ENCODE data around the gene SCIN.
"Not testable (repeated sequence)": the region's sequence is repeated elsewhere in the genome, so short reads cannot be mapped to it uniquely, and the experiment has no call there.

The SCIN gene

DNA sequence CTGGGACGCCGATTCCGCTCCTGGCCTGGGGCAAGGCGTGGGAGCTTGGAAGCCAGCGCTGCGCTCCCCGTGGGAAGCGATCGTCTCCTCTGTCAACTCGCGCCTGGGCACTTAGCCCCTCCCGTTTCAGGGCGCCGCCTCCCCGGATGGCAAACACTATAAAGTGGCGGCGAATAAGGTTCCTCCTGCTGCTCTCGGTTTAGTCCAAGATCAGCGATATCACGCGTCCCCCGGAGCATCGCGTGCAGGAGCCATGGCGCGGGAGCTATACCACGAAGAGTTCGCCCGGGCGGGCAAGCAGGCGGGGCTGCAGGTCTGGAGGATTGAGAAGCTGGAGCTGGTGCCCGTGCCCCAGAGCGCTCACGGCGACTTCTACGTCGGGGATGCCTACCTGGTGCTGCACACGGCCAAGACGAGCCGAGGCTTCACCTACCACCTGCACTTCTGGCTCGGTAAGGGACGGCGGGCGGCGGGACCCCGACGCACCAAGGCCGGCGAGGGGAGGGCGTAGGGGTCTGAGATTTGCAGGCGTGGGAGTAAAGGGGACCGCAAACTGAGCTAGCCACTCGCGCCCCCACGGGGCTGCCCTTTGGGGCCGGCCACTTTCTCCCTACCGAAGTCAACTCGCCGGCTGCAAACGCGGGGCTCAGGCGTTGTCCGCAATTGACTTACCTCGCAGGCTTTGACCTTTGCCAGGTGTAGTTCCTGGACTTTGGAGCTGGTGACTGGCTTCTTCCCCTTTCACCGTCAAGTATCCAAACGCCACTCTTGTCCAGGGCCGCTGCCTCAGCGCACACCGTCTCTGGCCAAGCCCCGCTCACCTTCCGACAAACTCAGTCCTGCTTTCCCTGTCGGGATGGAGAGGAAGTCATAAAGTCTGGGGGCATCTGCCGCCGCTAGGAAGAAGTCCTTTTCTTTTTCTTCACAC lies at the start of gene SCIN:
Gene SCIN (plus strand): TSS at position 187 of the 928 bp plus-strand sequence. CDS start 67 bp downstream, at position 254.
- DNase-seq: peak; percentile 70

DNA sequence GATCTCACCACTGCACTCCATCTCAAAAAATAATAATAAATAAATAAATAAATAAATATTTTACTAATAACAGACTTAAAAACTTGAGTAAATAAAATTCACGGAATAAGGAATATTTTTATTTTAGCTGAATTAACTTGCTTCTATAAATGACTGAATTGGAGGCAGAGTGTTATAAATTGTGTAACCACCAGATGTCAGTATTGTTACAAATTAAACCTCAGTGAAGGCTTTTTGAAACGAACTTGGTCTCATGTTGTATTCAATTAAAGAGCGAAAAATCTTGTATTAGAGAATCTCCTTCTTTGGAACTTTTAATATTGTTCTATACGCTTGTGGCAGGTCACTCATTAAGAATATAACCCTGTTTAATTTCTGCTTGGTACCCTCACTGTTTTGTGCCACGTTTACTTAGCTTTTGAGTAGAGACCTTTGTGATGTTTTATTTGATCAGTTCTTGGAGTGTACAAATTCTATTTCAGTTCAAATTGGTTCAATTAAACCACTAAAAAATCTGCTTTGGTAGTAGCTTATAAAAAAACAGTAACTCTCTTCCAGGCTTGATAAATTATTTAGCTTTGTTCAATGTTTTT lies 45.6 kb upstream of the SCIN start:
- DNase-seq: peak; percentile 1

DNA sequence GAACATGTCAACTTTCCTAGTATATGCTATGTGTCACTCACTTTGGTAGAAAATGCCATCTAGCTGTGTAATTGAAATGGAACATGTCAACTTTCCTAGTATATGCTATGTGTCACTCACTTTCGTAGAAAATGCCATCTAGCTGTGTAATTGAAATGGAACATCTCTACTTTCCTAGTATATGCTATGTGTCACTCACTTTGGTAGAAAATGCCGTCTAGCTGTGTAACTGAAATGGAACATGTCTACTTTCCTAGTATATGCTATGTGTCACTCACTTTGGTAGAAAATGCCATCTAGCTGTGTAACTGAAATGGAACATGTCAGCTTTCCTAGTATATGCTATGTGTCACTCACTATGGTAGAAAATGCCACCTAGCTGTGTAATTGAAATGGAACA lies 43.8 kb upstream of the SCIN start:
- not testable (repeated sequence) for DNase-seq

GRCh38 chr7:12527670-12528069 lies 42.9 kb upstream of the SCIN start:
- not testable (repeated sequence) for DNase-seq

GRCh38 chr7:12529971-12530710 lies 40.4 kb upstream of the SCIN start:
- DNase-seq: no peak

DNA sequence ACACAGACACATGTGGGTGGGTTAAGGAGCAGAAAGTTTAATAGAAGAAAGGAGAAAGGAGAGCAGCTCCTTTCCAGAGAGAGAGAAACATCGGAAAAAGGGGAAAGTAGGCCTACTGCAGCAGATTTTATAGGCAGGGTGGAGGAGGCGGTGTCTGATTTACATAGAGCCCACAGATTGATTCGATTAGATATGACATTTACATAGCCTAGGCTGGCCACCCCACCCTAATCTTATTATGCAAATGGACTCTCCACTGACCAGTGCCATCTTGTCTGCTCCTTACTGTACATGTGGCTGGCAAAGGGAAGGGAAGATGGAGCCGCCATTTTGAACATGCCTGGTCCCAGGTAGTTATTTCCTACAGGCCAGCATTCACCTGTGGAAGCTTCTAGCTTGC lies 38.7 kb upstream of the SCIN start:
- DNase-seq: no peak

GRCh38 chr7:12534046-12534445 lies 36.5 kb upstream of the SCIN start:
- DNase-seq: no peak

- DNase-seq: no peak
Observed at GRCh38 chr7:12539681-12540080, 30.8 kb upstream of the SCIN start.

- no peak for DNase-seq
Observed at GRCh38 chr7:12540850-12541249, 29.7 kb upstream of the SCIN start.

GRCh38 chr7:12543586-12543985 lies 26.9 kb upstream of the SCIN start:
- no peak for DNase-seq

GRCh38 chr7:12549106-12549505 lies 21.4 kb upstream of the SCIN start:
- no peak for DNase-seq

GRCh38 chr7:12550956-12551355 lies 19.6 kb upstream of the SCIN start:
- no peak for DNase-seq

DNA sequence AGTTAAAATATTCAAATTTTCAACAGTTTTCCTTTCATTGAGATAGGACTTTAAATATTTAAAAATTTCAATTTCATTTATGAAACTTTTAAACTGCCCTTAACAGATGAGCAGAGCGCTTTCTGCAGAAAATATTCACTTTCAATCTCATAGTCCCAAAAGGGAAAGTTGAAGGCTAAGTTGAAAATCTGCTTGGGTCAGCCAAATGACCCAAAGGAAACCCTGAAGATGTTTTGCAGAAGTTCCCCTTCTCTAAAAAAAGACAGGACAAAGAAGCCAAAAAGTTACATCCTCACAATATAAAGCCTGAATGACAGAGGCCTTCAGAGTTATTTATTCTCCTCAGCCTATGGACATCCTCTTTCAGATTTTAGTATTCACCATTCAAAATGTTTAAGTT lies 17.6 kb upstream of the SCIN start:
- no peak for DNase-seq

GRCh38 chr7:12553416-12553815 lies 17.1 kb upstream of the SCIN start:
- no peak for DNase-seq

DNA sequence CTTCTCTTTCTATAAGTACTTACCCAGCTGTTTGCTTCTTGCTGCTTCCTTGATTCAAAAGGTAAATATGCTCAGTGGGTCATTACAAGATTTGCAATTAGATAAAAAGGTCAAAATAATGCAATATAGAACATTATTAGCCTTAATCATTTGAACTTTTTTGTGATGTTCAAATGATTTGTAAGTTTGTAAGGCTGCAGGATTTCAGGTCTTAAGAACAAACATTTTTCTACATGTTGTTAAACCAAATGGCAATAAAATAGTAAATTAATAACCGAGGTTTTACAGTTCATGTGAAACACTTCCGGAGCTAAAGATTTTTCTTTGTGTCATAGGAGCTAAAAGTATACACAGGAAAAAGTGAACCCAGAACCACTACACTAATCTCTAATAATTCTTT lies 16.2 kb upstream of the SCIN start:
- DNase-seq: no peak

DNA sequence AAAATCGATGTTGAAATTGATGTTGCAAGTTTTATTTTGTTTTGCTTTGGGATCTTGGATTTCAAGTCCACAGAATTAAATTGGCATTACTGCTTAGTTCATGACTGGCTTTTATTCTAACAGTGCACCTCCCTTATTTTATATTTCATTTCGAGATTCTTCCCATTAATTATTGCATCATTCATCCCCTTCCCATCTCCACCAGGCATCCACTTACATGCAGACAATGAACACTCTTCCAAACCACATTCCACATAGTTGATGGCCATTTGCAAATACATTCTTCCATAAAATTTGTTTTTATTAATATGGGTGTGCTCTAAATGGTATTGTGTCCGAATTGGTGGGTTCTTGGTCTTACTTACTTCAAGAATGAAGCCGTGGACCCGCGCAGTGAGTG lies 15.6 kb upstream of the SCIN start:
- DNase-seq: no peak

- DNase-seq: not testable (repeated sequence)
Observed at GRCh38 chr7:12555695-12556094, 14.8 kb upstream of the SCIN start.

DNA sequence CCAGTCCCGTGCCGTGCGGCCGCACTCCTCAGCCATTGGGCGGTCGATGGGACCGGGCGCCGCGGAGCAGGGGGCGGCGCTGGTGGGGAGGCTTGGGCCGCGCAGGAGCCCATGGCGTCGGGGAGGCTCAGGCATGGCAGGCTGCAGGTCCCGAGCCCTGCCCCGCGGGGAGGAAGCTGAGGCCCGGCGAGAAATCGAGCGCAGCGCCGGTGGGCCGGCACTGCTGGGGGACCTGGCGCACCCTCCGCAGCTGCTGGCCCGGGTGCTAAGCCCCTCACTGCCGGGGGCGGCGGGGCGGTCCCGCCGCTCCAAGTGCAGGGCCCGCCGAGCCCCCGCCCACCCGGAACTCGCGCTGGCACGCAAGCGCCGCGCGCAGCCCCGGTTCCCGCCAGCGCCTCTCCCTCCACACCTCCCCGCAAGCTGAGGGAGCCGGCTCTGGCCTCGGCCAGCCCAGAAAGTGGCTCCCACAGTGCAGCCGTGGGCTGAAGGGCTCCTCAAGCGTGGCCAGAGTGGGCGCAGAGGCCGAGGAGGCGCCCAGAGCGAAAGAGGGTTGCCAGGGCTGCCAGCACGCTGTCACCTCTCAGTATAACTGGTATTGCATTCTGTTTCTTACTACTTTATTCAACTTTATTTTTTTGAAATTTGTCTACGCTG lies 14.3 kb upstream of the SCIN start:
- DNase-seq: not testable (repeated sequence)

GRCh38 chr7:12557282-12557681 lies 13.2 kb upstream of the SCIN start:
- DNase-seq: no peak

GRCh38 chr7:12564996-12565764 lies 5.3 kb upstream of the SCIN start:
- no peak for DNase-seq

GRCh38 chr7:12565873-12566272 lies 4.6 kb upstream of the SCIN start:
- DNase-seq: no peak

DNA sequence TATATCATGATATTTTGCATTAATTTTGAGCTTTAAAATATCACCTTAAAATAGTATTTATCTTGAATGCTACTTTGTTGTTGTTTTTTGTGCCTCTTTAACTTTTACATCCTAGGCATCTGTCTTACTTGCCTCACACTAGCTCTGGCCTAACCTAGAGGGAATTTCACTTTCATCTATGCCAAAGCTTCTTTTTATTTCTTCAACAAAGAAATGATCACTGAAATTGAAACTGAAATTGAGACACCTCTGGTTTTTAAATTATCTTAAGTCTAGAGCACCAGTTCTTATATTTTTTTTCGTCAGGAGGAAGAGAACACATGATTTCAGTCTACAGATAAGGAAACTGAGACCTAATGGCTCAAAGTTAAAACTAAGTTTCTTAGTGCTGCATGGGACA lies 3.5 kb upstream of the SCIN start:
- no peak for DNase-seq

Measured in NCI-H510A (cell line).